Measurements from ENCODE around the gene TNFRSF1A. TPM values are rescaled to one million over a fixed set of nuclear protein-coding genes. Genes with fewer than 3 reads are reported as not detected.

The TNFRSF1A gene
- total RNA-seq, 1 experiment from 2014 or later = 59.9 TPM

- peaks cover 22% of the 10 kb centered on the region for H3K27me3 Mint-ChIP-seq (ENCODE audit: low read depth)
- Histone ChIP-seq H2BK5ac (ENCODE audit: insufficient read length, low read length) (no peak overlapping the region), H3K4ac (ENCODE audit: low read depth, low read length) (no peak overlapping the region), H4K91ac (ENCODE audit: insufficient read length, low read depth, low read length) (no peak overlapping the region), H3K27ac (ENCODE audit: insufficient read length, low read depth, low read length) (no peak overlapping the region), H2AK5ac (ENCODE audit: insufficient read length, low read length) (no peak overlapping the region), H3K27me3 (ENCODE audit: insufficient read depth, low read length) (no peaks in the 10 kb centered on the region), H3K14ac (ENCODE audit: insufficient read depth, low read length) (no peak overlapping the region), H2BK12ac (ENCODE audit: insufficient read length, low read depth, low read length) (no peak overlapping the region), H2BK20ac (ENCODE audit: low read depth, low read length, poor library complexity, severe bottlenecking) (no peak overlapping the region), H3T11ph (ENCODE audit: low read length) (no peak overlapping the region), H3K4me2 (ENCODE audit: insufficient read depth, insufficient read length, low read length) (peak overlapping the region; percentile 50), H2BK120ac (ENCODE audit: low read depth, low read length, poor library complexity, severe bottlenecking) (no peak overlapping the region), H3K23me2 (ENCODE audit: insufficient read length, low read depth, low read length, poor library complexity, severe bottlenecking) (peaks cover 5% of the 10 kb centered on the region), H3K56ac (ENCODE audit: insufficient read length, low read depth, low read length) (no peak overlapping the region), H3K9ac (ENCODE audit: extremely low read depth, insufficient read length, low read length) (no peak overlapping the region), H3K4me1 (ENCODE audit: insufficient read depth, low read length) (peaks cover 3% of the 10 kb centered on the region; the same call in 1 of the 2 replicates), H2AFZ (ENCODE audit: low read length) (no peak overlapping the region), H4K5ac (ENCODE audit: insufficient read length, low read depth, low read length) (no peak overlapping the region), H3K79me2 (ENCODE audit: insufficient read depth, low read length) (no peaks in the 10 kb centered on the region), H4K20me1 (ENCODE audit: control insufficient read depth, insufficient read depth, insufficient read length) (no peaks in the 10 kb centered on the region), H3K79me1 (ENCODE audit: insufficient read depth, low read depth, low read length, poor library complexity, severe bottlenecking) (no peaks in the 10 kb centered on the region), H3K9me3 (ENCODE audit: control insufficient read depth, low read depth, low read length) (no peaks in the 10 kb centered on the region), H4K8ac (replicated peaks; ENCODE audit: insufficient read length, low read depth, low read length) (no peak overlapping the region), H2BK15ac (ENCODE audit: low read depth, low read length) (no peak overlapping the region), H3K23ac (ENCODE audit: insufficient read length, low read depth, low read length) (no peak overlapping the region), H3K18ac (ENCODE audit: insufficient read length, low read depth, low read length) (no peak overlapping the region)
- H3K27ac Mint-ChIP-seq = no peak overlapping the region
- H3K9me3 Mint-ChIP-seq = no peaks in the 10 kb centered on the region
- peaks cover 14 to 24% (median 23%) of the 10 kb centered on the region in 3 experiments; a peak in 6 of 7 replicates for H3K36me3 Mint-ChIP-seq (ENCODE audit: insufficient read depth in 1 of 3, low read depth in 3 of 3)
- no CpG with 5 or more reads among the region's 43 CpGs for WGBS (ENCODE audit: extremely low coverage, insufficient read length, low lambda C conversion rate)
- peaks cover 24 to 35% of the 10 kb centered on the region in 2 experiments for H3K4me1 Mint-ChIP-seq
- H3K4me3 Mint-ChIP-seq = peak overlapping the region; percentile 67 to 81
- peak; percentile 85 for DNase-seq
- 0 out of 3 replicates have a peak, but pooled peaks have one; percentile 17 for TF ChIP-seq CTCF (conservative IDR thresholded peaks at IDR 0.05)
Measured at GRCh38 chr12:6310771-6311610, 30.9 kb downstream of the TNFRSF1A start.

Measured in H9 (cell line).